Measurements from ENCODE around the gene GLYR1. TPM values are rescaled to one million over a fixed set of nuclear protein-coding genes. Genes with fewer than 3 reads are reported as not detected.

GLYR1 gene
- total RNA-seq, 1 donor from 2014 or later: 105 TPM

Other genes with a start within 250 kb of the GLYR1 start
- gene UBALD1, start 232.4 kb downstream of the GLYR1 start, total RNA-seq: 51.3 to 59.3 TPM (median 53.1 TPM) in 3 replicates
- gene MGRN1, start 222.5 kb downstream of the GLYR1 start, total RNA-seq: 110 to 121 TPM (median 117 TPM) in 3 replicates
- gene NUDT16L1, start 153.7 kb downstream of the GLYR1 start, total RNA-seq: 28.4 to 33.0 TPM (median 31.1 TPM) in 3 replicates
- 42.5 to 46.6 TPM (median 45.8 TPM) in 3 replicates for gene ANKS3, start 113.0 kb downstream of the GLYR1 start, total RNA-seq
- gene DNAAF8, start 112.8 kb downstream of the GLYR1 start, total RNA-seq: 0.45 to 0.84 TPM (median 0.49 TPM) in 3 replicates
- 25.3 to 29.8 TPM (median 25.4 TPM) in 3 replicates for gene ZNF500, start 80.1 kb downstream of the GLYR1 start, total RNA-seq
- gene SEPTIN12, start 58.9 kb downstream of the GLYR1 start, total RNA-seq: 0.42 to 1.3 TPM (median 0.44 TPM) in 3 replicates
- not detected in 3 replicates for gene SMIM22, start 51.9 kb downstream of the GLYR1 start, total RNA-seq
- 53.9 to 61.8 TPM (median 55.4 TPM) in 3 replicates for gene ROGDI, start 44.7 kb downstream of the GLYR1 start, total RNA-seq
- gene UBN1, start 193 bp upstream of the GLYR1 start, total RNA-seq: 37.2 to 40.5 TPM (median 39.7 TPM) in 3 replicates
- 36.0 to 37.1 TPM (median 36.8 TPM) in 3 replicates for gene PPL, start 89.9 kb upstream of the GLYR1 start, total RNA-seq
- gene SEC14L5, start 111.0 kb upstream of the GLYR1 start, total RNA-seq: 0.09 to 0.13 TPM in 2 of 3 replicates, not detected in the other
- gene NAGPA, start 186.6 kb upstream of the GLYR1 start, total RNA-seq: 12.6 to 16.9 TPM (median 15.6 TPM) in 3 replicates
- 0.20 to 0.87 TPM (median 0.55 TPM) in 3 replicates for gene C16orf89, start 218.7 kb upstream of the GLYR1 start, total RNA-seq
- 18.0 to 21.3 TPM (median 19.4 TPM) in 3 replicates for gene ALG1, start 224.6 kb upstream of the GLYR1 start, total RNA-seq

All from mesothelial cell of epicardium (in vitro differentiated cells).